Effector memory CD8-positive, alpha-beta T cell (primary cell): ENCODE data around the gene TBC1D22A.
"Not testable (repeated sequence)": the region's sequence is repeated elsewhere in the genome, so short reads cannot be mapped to it uniquely, and the experiment has no call there.

Experiments
- ATAC-seq: fragments of 150-1000 bp; cut with Tn5 transposase; replicated peaks from 2 replicates; pipeline ENCODE4 v1.10.0; 2021; ENCODE audit warnings: mild to moderate bottlenecking, moderate library complexity
- DNase-seq, 3 experiments: peaks; one replicate each; pipeline ENCODE4 v3.0.0; 2021
- H3K27ac Mint-ChIP-seq, 2 donors: one replicate each; pipeline ENCODE4 v1.8.0; 2022; ENCODE audit warnings: mild to moderate bottlenecking in 2 of 2, mixed read lengths in 2 of 2, moderate library complexity in 2 of 2
- H3K27me3 Mint-ChIP-seq, 2 donors: one replicate each; pipeline ENCODE4 v1.8.0; 2022; ENCODE audit warnings: mixed read lengths in 2 of 2
- H3K36me3 Mint-ChIP-seq: one replicate; pipeline ENCODE4 v1.8.0; 2022; ENCODE audit warnings: mild to moderate bottlenecking, moderate library complexity, mixed read lengths; ENCODE audit not compliant: insufficient read depth
- H3K4me1 Mint-ChIP-seq, 2 donors: one replicate each; pipeline ENCODE4 v1.8.0; 2022; ENCODE audit warnings: low read depth in 2 of 2, mixed read lengths in 2 of 2
- H3K4me3 Mint-ChIP-seq, 2 donors: one replicate each; pipeline ENCODE4 v1.8.0; 2022; ENCODE audit warnings: mild to moderate bottlenecking in 2 of 2, mixed read lengths in 2 of 2, moderate library complexity in 2 of 2
- H3K9me3 Mint-ChIP-seq, 2 donors: one replicate each; pipeline ENCODE4 v1.8.0; 2022; ENCODE audit warnings: mixed read lengths in 2 of 2

TBC1D22A gene

GRCh38 chr22:47114813-47115517, 352.5 kb downstream of the TBC1D22A start:
- peaks cover 10% of the 10 kb centered on the region for H3K36me3 Mint-ChIP-seq
- ATAC-seq (no peak), DNase-seq (no peak)
- no peaks in the 10 kb centered on the region for H3K27me3 Mint-ChIP-seq
- peak overlapping the region in 1 of 2 donors; percentile 10 for H3K27ac Mint-ChIP-seq
- H3K9me3 Mint-ChIP-seq, result no peaks in the 10 kb centered on the region
- H3K4me1 Mint-ChIP-seq, result peaks cover 3 to 6% of the 10 kb centered on the region in 2 donors
- H3K4me3 Mint-ChIP-seq, result no peak overlapping the region

DNA sequence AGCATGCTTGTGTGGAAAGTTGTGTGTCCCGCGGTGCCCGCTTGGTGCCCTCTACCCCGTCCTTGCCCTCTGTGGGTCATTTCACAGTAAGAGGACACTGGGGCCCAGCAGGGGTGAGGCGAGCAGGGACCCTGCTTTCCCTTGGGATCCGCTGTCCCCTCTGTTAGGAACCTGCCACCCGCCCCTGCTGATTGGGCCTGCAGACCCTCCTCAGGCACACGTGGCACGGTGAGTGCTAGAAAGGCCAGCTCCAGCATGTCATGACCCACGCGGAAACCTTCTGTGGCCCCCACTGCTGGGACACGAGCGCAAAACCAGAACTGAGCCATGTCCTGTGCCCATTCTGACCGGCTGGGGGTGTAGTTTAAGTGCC, 353.1 kb downstream of the TBC1D22A start:
- DNase-seq, result no peak
- Mint-ChIP-seq H3K9me3 (no peaks in the 10 kb centered on the region), H3K27ac (no peak overlapping the region), H3K4me3 (no peak overlapping the region), H3K36me3 (peaks cover 10% of the 10 kb centered on the region), H3K27me3 (no peaks in the 10 kb centered on the region), H3K4me1 (peaks cover 3 to 6% of the 10 kb centered on the region in 2 donors)
- ATAC-seq, result no peak

DNA sequence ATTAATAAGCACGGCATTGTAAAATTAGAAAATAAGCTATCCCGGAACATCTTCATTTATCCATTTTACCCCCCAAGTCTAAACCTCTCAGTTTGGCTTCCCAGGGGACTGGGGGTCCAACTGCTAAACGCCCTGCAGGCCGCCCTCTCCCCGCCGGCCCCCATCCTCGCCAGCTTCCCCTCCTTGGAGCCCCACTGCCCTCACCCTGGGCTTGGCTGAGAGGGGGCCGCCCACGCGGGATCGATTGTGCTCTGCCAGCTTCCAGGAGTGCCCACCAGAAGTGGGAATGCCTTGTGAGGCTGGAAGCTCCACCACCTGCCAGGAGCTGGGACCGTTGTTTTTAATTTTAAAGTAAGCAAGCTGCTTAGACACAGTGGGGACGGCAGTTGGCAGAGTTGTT, 353.5 kb downstream of the TBC1D22A start:
- H3K4me1 Mint-ChIP-seq, result peaks cover 3 to 6% of the 10 kb centered on the region in 2 donors
- peak overlapping the region in 1 of 2 donors; percentile 35 for H3K27ac Mint-ChIP-seq
- ATAC-seq, result no peak
- H3K27me3 Mint-ChIP-seq, result no peaks in the 10 kb centered on the region
- H3K36me3 Mint-ChIP-seq, result peaks cover 9% of the 10 kb centered on the region
- no peak overlapping the region for H3K4me3 Mint-ChIP-seq
- no peaks in the 10 kb centered on the region for H3K9me3 Mint-ChIP-seq
- DNase-seq, result no peak

DNA sequence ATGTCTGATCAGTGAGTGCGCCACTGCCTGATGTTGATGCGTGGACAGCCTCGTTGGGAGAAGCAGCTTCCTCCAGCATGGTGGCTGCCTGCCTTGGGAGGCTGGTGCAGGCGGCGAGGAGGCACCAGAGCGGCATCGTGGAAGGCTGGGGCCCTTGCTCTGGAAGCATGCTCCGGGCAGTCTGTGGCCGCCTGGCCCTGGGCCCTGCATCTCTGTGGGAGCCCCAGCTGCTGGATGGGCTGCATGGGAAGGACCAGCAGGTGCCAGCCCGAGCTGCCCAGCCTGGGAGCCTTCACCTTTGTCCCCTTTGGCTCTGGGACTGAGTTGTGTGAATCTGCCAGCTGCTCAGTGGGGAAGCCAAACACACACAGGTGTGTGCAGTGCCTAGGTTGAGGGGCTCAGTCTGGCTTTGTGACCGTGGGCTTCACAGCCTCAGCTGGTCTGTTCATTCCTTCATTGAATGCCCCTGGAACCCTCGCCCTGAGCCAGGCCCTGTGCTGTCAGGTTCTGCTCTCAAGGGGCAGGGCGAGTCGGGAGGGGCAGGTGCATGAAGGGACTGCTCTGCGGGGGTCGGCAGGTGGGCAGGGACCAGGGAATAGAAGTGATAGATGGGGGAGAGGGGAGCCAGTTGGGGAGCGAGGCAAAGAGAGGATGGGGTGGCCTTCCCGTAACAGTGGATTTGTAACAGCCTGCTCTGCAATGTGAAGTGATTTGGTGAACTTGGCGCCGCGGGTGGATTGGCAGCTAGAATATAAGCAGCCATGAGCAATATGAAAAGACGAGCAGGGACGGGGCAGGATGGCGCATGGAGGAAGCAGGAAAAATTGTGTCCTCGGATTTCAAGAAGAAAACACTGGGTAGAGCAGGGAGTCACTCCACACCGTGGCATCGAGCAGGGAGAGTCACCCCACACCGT, 354.2 kb downstream of the TBC1D22A start:
- DNase-seq (no peak), ATAC-seq (no peak)
- Mint-ChIP-seq H3K4me1 (peaks cover 0 to 6% of the 10 kb centered on the region in 2 donors), H3K36me3 (peaks cover 5% of the 10 kb centered on the region), H3K9me3 (no peaks in the 10 kb centered on the region), H3K27me3 (no peaks in the 10 kb centered on the region), H3K27ac (peak overlapping the region in 1 of 2 donors; percentile 35), H3K4me3 (no peak overlapping the region)

DNA sequence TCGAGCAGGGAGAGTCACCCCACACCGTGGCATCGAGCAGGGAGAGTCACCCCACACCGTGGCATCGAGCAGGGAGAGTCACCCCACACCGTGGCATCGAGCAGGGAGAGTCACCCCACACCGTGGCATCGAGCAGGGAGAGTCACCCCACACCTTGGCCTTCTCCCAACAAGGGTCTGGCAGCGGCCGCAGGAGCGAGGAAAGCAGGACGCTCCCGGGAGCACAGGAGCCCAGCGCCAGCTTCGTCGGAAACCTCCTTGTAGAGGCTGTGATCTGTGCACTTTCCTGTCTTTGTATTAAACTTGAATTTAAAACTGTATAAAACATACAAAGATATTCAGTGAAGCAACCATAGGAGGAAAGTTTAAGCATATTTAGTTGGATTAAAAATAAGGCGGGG, 355.0 kb downstream of the TBC1D22A start:
- not testable (repeated sequence) for ATAC-seq, H3K36me3 Mint-ChIP-seq, H3K4me3 Mint-ChIP-seq, DNase-seq, H3K4me1 Mint-ChIP-seq, H3K27ac Mint-ChIP-seq, H3K27me3 Mint-ChIP-seq, H3K9me3 Mint-ChIP-seq

DNA sequence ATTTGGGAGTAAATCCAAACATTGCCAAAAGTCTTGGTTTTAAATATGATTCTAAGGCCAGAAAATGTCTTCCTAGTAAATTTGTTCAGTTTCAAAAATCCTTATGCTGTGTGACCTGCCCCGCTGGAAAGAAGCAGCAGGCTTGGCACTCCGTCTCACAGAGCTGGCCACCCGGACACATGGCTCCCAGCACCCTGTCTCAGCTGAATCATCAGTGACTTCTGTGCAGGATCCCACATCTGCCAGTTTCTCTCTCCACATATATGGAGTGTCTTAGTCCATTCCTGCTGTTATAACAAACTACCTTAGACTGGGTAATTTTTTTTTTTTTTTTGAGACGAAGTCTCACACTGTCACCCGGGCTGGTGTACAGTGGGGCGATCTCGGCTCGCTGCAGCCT, 356.7 kb downstream of the TBC1D22A start:
- peaks cover 7 to 10% of the 10 kb centered on the region in 2 donors for H3K4me1 Mint-ChIP-seq
- ATAC-seq, result no peak
- peaks cover 4% of the 10 kb centered on the region for H3K36me3 Mint-ChIP-seq
- no peaks in the 10 kb centered on the region for H3K27me3 Mint-ChIP-seq
- no peak overlapping the region for H3K4me3 Mint-ChIP-seq
- no peak for DNase-seq
- H3K9me3 Mint-ChIP-seq, result no peaks in the 10 kb centered on the region
- H3K27ac Mint-ChIP-seq, result peak overlapping the region in 1 of 2 donors; percentile 26

GRCh38 chr22:47120399-47120798, 357.9 kb downstream of the TBC1D22A start:
- no peak for ATAC-seq
- H3K36me3 Mint-ChIP-seq, result peaks cover 6% of the 10 kb centered on the region
- peak overlapping the region in 1 of 2 donors; percentile 47 for H3K27ac Mint-ChIP-seq
- H3K9me3 Mint-ChIP-seq, result no peaks in the 10 kb centered on the region
- peaks cover 9 to 13% of the 10 kb centered on the region in 2 donors for H3K4me1 Mint-ChIP-seq
- H3K27me3 Mint-ChIP-seq, result no peaks in the 10 kb centered on the region
- no peak overlapping the region for H3K4me3 Mint-ChIP-seq
- no peak for DNase-seq

DNA sequence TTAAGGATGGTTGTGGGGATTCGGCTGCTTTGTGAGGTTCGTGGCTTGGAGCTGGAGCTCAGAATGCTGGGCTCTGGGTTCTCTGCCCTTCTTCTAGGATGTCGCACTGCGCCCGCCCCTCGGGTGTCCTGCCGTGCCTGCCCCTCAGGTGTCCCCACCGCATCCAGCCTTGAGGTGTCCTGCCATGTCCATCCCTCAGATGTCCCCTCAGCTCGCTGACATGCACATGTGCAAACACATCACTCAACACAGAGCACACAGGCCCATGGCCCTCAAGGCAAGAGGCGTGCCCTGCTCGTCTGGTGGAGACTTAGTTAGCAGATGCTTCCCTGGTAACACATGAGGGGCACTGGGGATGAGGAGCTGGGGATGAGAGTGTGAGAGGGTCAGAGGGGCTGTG, 359.3 kb downstream of the TBC1D22A start:
- ATAC-seq, result no peak
- no peaks in the 10 kb centered on the region for H3K27me3 Mint-ChIP-seq
- no peak for DNase-seq
- no peak overlapping the region for H3K4me3 Mint-ChIP-seq
- no peaks in the 10 kb centered on the region for H3K9me3 Mint-ChIP-seq
- peaks cover 6% of the 10 kb centered on the region for H3K36me3 Mint-ChIP-seq
- peaks cover 12 to 16% of the 10 kb centered on the region in 2 donors for H3K4me1 Mint-ChIP-seq
- no peak overlapping the region for H3K27ac Mint-ChIP-seq

DNA sequence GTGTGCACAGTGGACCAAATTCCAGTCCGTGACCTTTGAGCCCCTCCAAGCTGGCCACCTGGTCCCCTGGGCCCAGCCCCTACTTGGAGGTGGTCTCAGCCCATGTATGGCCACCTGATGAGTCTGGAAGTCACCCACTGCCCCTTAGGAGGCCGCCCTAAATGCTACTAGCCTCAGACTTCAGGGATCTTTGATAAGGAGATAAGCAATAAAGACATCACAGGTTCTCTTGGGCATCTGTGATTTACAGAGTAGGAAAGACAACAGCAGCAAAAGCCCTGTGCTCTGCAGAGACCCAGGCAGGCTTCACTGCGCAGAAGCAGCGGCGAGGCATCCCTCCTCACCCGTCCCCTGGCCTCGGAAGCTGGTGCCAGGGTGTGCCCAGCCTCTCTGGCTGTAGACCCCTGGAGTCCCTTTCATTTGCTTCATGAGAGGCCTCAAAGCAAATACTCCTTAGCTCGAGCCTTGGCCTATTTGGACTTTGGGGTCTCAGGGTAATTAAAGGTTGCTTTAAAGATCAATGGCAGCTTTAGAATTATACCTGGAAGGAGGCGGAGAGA, 360.1 kb downstream of the TBC1D22A start:
- ATAC-seq (no peak), DNase-seq (no peak)
- peaks cover 3% of the 10 kb centered on the region for H3K36me3 Mint-ChIP-seq
- H3K9me3 Mint-ChIP-seq, result no peaks in the 10 kb centered on the region
- peaks cover 13 to 17% of the 10 kb centered on the region in 2 donors for H3K4me1 Mint-ChIP-seq
- H3K27ac Mint-ChIP-seq, result no peak overlapping the region
- H3K4me3 Mint-ChIP-seq, result no peak overlapping the region
- H3K27me3 Mint-ChIP-seq, result no peaks in the 10 kb centered on the region

- Mint-ChIP-seq H3K27ac (peak overlapping the region in 1 of 2 donors; percentile 86), H3K4me1 (peaks cover 13 to 17% of the 10 kb centered on the region in 2 donors)
These were observed 360.8 kb downstream of the TBC1D22A start for GRCh38 chr22:47123006-47123826.

DNA sequence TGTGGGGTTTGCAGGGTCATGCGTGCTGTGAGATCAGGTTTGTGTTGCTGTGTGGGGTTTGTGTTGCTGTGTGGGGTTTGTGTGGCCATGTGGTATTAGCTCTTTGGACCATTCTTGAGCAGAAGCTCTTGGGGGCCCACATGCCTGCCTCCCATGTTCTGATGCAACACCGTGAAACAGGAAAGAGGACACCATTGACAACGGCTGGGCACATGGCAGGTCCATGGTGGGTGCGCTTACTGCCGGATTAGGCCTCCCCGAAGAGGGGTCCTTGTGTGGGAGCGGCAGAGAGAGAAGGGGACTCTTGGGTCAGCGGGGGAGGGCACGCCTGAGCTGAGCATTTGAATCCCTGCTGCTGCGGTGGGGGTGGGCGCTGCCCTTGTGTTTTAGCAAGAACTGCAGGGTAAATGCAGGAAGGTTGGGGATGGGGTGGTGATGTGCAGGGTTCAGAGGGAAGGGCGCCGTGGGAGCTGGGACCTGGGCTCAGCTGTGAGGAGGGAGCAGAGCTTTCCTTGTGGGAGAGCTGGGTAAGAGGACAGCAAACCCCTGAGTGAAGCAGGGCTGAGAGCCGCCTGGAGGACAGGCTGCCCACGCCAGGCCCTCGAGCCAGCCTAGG, 361.5 kb downstream of the TBC1D22A start:
- DNase-seq (no peak), ATAC-seq (no peak)
- Mint-ChIP-seq H3K27me3 (no peaks in the 10 kb centered on the region), H3K4me1 (peaks cover 13 to 17% of the 10 kb centered on the region in 2 donors), H3K27ac (peak overlapping the region in 1 of 2 donors; percentile 86), H3K36me3 (peaks cover 3% of the 10 kb centered on the region), H3K9me3 (no peaks in the 10 kb centered on the region), H3K4me3 (no peak overlapping the region)

More at GRCh38 chr22:47123006-47123826, 360.8 kb downstream of the TBC1D22A start:
- Mint-ChIP-seq H3K36me3 (peaks cover 3% of the 10 kb centered on the region), H3K9me3 (no peaks in the 10 kb centered on the region), H3K27me3 (no peaks in the 10 kb centered on the region), H3K4me3 (no peak overlapping the region)
- no peak for ATAC-seq
- no peak for DNase-seq

DNA sequence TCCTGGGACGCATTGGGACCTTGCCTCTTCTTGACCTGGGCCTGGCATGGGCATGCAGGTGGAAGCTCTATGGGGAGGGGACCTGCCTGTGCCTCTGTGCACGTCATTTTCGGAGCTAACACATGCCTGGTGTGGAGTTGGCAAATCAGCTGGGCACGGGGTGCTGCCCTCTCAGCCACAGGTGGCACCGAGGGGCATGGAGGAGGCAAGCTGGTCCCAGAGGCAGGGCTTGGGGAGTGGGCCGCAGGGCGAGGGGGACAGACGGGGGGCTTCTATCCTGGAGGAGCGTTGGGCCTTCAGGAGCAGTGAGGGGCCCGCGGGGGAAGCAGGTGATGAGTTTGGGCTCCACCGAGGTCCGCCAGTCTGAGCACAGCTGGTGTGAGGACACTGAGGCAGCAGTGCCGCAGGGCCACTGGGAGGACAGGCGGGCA, 362.0 kb downstream of the TBC1D22A start:
- Mint-ChIP-seq H3K9me3 (no peaks in the 10 kb centered on the region), H3K36me3 (peaks cover 3% of the 10 kb centered on the region), H3K27ac (peak overlapping the region in 1 of 2 donors; percentile 52), H3K4me1 (peaks cover 13 to 17% of the 10 kb centered on the region in 2 donors), H3K4me3 (no peak overlapping the region), H3K27me3 (no peaks in the 10 kb centered on the region)
- no peak for ATAC-seq
- no peak for DNase-seq
